Erythroblast (primary cell): Measurements from ENCODE around the gene ZNF473.

ENCODE experiments used
- GATA1 ChIP-seq: IDR thresholded peaks from 2 replicates; pipeline ENCODE4 v1.6.1; 2011; ENCODE audit warnings: low read depth, mild to moderate bottlenecking, control low read depth, low read length, moderate library complexity
- POLR2A ChIP-seq: IDR thresholded peaks from 2 replicates; pipeline ENCODE4 v1.6.1; 2011; ENCODE audit warnings: mild to moderate bottlenecking, low read length

DNA sequence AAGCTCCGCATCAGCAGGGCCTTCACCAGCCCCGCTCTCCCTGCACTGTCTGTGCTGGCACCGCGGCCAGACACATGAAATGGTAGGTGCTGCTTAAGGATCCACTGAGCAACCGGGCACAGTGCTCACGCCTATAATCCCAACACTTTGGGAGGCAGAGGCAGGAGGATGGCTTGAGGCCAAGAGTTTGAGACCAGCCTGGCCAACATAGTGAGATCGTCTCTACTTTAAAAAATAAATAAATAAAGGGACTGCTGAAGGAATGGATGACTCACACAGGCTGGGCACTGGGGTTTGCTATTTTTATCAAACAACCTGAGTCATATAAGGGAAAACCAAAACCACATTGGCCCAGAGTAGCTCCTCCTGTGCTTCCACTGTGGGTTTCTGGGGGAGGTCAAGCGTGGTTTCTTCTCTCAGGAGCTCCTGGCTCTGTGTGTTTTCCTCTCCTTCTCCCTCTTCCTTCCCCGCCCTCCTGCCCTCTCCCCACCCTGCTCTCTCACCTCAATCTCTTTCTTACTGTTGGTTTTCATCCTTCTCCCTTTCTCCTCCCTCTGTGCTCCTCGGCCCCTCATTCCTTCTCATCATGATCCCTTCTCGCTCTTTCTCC lies 21.9 kb upstream of the ZNF473 start:
- no peak for TF ChIP-seq POLR2A
- TF ChIP-seq GATA1, result no peak
